Measurements from ENCODE around the gene ESPN.
A peak's percentile ranks its signal among the peaks of the same experiment; 100 is the strongest.

ESPN gene

DNA sequence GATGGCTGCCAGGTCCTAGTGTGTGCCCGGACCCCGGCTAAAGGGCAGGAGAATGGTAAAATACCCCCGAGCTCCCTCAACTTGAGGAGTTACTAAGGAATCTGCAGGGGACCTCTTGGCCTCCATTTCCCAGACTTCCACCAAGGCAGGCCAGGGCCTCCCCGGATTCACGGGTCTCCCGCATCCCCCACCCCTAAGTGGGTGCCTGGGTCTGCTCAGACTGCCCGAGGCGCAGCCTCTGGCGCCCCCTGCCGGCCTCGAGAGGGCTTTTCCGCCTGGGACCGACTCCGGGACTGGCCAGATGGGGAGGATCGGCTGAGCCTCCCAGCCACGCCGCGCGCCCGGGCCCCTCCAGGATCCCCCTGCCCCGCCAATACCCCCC lies 65.2 kb downstream of the ESPN start:
- Histone ChIP-seq H2AFZ (ENCODE audit: low read length) (peak overlapping the region; percentile 90), H3K36me3 (ENCODE audit: insufficient read depth, low read length) (no peaks in the 10 kb centered on the region), H3K9ac (ENCODE audit: low read depth, low read length, poor library complexity, severe bottlenecking) (peak overlapping the region; percentile 92), H3K4me3 (ENCODE audit: low read length, poor library complexity, severe bottlenecking) (peak overlapping the region; percentile 97), H3F3A (ENCODE audit: low read depth) (peaks cover 5% of the 10 kb centered on the region; the same call in 1 of the 2 replicates), H3K4me2 (ENCODE audit: low read depth, low read length, poor library complexity, severe bottlenecking) (peak overlapping the region; percentile 97), H3K9me2 (replicated peaks; ENCODE audit: low read depth, low read length) (no peaks in the 10 kb centered on the region), H3K27me3 (ENCODE audit: insufficient read depth, low read length, poor library complexity, severe bottlenecking) (no peaks in the 10 kb centered on the region), H4K20me1 (ENCODE audit: insufficient read depth, low read length, poor library complexity, severe bottlenecking) (no peaks in the 10 kb centered on the region), H3K4me1 (ENCODE audit: insufficient read depth, low read length, poor library complexity, severe bottlenecking) (peaks cover 28% of the 10 kb centered on the region), H3K9me3 (ENCODE audit: insufficient read depth, low read depth, low read length) (no peaks in the 10 kb centered on the region), H3K79me2 (ENCODE audit: insufficient read depth, low read length) (0 out of 2 replicates have a peak, but pooled peaks cover 4% of the 10 kb centered on the region)
- TF ChIP-seq, protein P1, sequence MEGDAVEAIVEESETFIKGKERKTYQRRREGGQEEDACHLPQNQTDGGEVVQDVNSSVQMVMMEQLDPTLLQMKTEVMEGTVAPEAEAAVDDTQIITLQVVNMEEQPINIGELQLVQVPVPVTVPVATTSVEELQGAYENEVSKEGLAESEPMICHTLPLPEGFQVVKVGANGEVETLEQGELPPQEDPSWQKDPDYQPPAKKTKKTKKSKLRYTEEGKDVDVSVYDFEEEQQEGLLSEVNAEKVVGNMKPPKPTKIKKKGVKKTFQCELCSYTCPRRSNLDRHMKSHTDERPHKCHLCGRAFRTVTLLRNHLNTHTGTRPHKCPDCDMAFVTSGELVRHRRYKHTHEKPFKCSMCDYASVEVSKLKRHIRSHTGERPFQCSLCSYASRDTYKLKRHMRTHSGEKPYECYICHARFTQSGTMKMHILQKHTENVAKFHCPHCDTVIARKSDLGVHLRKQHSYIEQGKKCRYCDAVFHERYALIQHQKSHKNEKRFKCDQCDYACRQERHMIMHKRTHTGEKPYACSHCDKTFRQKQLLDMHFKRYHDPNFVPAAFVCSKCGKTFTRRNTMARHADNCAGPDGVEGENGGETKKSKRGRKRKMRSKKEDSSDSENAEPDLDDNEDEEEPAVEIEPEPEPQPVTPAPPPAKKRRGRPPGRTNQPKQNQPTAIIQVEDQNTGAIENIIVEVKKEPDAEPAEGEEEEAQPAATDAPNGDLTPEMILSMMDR (conservative IDR thresholded peaks at IDR 0.05; ENCODE audit: low read length): peak; percentile 83
- TF ChIP-seq EZH2phosphoT487 (IDR thresholded peaks at IDR 0.05; ENCODE audit: borderline replicate concordance): no peak

DNA sequence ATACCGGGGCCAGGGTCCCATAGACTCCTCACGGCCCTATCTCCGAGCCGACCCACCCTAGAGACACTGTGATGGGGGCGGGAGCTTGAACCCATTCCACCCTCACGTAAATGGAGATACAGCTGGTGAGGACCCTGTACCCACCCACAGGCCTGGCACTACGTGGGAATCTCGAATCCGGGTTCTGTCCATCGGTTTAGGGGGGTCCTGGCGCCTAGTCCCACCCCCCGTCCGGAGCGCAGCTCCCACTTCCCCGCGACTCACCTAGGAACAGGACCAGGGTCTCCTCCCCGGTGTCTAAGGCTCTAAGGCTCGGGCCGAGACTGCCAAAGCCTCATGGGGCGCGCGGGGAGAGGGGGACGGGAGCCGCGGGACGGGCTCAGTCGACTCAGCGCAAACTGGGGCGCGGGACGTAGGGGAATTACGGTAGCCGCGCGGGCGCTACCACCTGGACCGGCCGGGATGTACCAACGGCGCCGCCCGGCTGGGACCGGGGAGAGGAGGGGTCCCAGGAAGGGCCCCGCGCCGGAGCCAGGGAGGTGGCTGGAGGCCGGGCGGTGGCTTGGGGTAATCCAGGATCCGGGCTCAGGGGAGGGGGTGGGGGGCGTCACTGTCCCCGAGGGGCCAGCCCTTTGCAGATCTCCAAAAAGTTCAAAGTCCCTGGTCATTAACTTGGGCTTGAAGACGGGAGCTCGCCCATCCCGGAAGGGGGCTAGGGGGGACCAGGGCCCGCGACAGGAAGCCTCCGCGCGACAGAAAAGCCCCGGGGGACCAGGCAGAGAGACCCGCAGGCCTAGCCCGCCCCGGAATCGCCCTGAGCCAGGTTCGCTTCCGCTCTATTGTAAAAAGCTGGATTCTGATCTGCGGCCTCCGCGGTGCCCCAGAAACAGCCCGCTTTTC lies 65.9 kb downstream of the ESPN start:
- Histone ChIP-seq H3K79me2 (ENCODE audit: insufficient read depth, low read length) (0 out of 2 replicates have a peak, but pooled peaks cover 4% of the 10 kb centered on the region), H2AFZ (ENCODE audit: low read length) (peak overlapping the region; percentile 90), H3K9me2 (replicated peaks; ENCODE audit: low read depth, low read length) (no peaks in the 10 kb centered on the region), H3F3A (ENCODE audit: low read depth) (peaks cover 5% of the 10 kb centered on the region; the same call in 1 of the 2 replicates), H3K27me3 (ENCODE audit: insufficient read depth, low read length, poor library complexity, severe bottlenecking) (no peaks in the 10 kb centered on the region), H3K9me3 (ENCODE audit: insufficient read depth, low read depth, low read length) (no peaks in the 10 kb centered on the region), H4K20me1 (ENCODE audit: insufficient read depth, low read length, poor library complexity, severe bottlenecking) (no peaks in the 10 kb centered on the region), H3K4me1 (ENCODE audit: insufficient read depth, low read length, poor library complexity, severe bottlenecking) (peaks cover 30% of the 10 kb centered on the region), H3K4me2 (ENCODE audit: low read depth, low read length, poor library complexity, severe bottlenecking) (peak overlapping the region; percentile 97), H3K4me3 (ENCODE audit: low read length, poor library complexity, severe bottlenecking) (peak overlapping the region; percentile 97), H3K36me3 (ENCODE audit: insufficient read depth, low read length) (no peaks in the 10 kb centered on the region), H3K9ac (ENCODE audit: low read depth, low read length, poor library complexity, severe bottlenecking) (peak overlapping the region; percentile 92)
- no peak for TF ChIP-seq EZH2phosphoT487 (IDR thresholded peaks at IDR 0.05; ENCODE audit: borderline replicate concordance)
- TF ChIP-seq, protein P1 (conservative IDR thresholded peaks at IDR 0.05; ENCODE audit: low read length): peak; percentile 46

- no peaks in the 10 kb centered on the region for H3K9me2 ChIP-seq (replicated peaks; ENCODE audit: low read depth, low read length)
- H3K79me2 ChIP-seq (ENCODE audit: insufficient read depth, low read length): 0 out of 2 replicates have a peak, but pooled peaks cover 4% of the 10 kb centered on the region
- no peaks in the 10 kb centered on the region for H3K36me3 ChIP-seq (ENCODE audit: insufficient read depth, low read length)
- TF ChIP-seq, protein P1 (conservative IDR thresholded peaks at IDR 0.05; ENCODE audit: low read length): no peak
- no peak for TF ChIP-seq EZH2phosphoT487 (IDR thresholded peaks at IDR 0.05; ENCODE audit: borderline replicate concordance)
- peak overlapping the region; percentile 92 for H3K9ac ChIP-seq (ENCODE audit: low read depth, low read length, poor library complexity, severe bottlenecking)
- H2AFZ ChIP-seq (ENCODE audit: low read length): peak overlapping the region; percentile 90
- H3K9me3 ChIP-seq (ENCODE audit: insufficient read depth, low read depth, low read length): no peaks in the 10 kb centered on the region
- H3K27me3 ChIP-seq (ENCODE audit: insufficient read depth, low read length, poor library complexity, severe bottlenecking): no peaks in the 10 kb centered on the region
- peak overlapping the region; percentile 97 for H3K4me2 ChIP-seq (ENCODE audit: low read depth, low read length, poor library complexity, severe bottlenecking)
- H3K4me3 ChIP-seq (ENCODE audit: low read length, poor library complexity, severe bottlenecking): peak overlapping the region; percentile 97
- peaks cover 35% of the 10 kb centered on the region for H3K4me1 ChIP-seq (ENCODE audit: insufficient read depth, low read length, poor library complexity, severe bottlenecking)
- H4K20me1 ChIP-seq (ENCODE audit: insufficient read depth, low read length, poor library complexity, severe bottlenecking): no peaks in the 10 kb centered on the region
- peaks cover 5% of the 10 kb centered on the region; the same call in 1 of the 2 replicates for H3F3A ChIP-seq (ENCODE audit: low read depth)
These were observed 66.5 kb downstream of the ESPN start for GRCh38 chr1:6491081-6491449.

All from Loucy (cell line).